Cerebellar cortex (tissue), 1 donor: Measurements from ENCODE around the gene ACSM6.
"Not testable (repeated sequence)": the region's sequence is repeated elsewhere in the genome, so short reads cannot be mapped to it uniquely, and the experiment has no call there.

Experiments used
- DNase-seq: peaks from one replicate; pipeline ENCODE4 v3.0.0-alpha.2; 2015; ENCODE audit warnings: low spot score

ACSM6 gene

GRCh38 chr10:95214793-95215192, 20.8 kb downstream of the ACSM6 start:
- DNase-seq = no peak

- DNase-seq = no peak
Measured at GRCh38 chr10:95217476-95217875, 23.4 kb downstream of the ACSM6 start.

DNA sequence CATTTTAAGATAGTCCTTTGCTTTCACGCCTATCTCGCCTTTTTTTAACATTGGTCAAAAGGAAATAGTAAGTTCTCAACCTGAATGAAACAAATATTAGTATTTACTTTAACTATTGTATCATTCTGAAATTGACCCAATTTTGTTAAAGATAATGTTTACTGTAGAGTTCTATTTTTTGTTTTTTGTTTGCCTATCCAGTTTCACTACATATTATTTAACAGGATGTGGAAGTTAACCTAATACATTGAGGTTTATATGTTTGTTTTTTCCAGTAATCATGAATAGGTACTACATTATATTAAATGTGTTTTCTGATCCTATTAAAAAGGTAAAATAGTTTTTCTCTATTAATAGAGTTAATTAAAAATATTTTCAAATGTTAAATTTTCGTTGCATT, 26.5 kb downstream of the ACSM6 start:
- DNase-seq = no peak

DNA sequence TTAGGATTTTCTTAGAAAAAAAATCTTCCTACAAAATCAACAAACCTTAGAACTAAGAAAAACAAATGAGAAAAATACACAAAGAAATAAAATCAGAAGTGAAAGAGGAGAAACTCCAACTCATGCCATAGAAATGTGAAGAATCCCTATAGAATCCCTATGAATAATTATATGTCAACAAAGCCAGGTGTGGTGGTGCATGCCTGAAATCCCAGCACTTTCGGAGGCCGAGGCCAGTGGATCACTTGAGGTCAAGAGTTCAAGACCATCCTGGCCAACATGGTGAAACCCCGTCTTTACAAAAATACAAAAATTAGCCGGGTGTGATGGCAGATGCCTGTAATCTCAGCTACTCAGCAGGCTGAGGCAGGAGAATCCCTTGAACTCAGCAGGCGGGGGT, 27.1 kb downstream of the ACSM6 start:
- no peak for DNase-seq

- DNase-seq = no peak
Measured at GRCh38 chr10:95225136-95225535, 31.1 kb downstream of the ACSM6 start.

- DNase-seq = not testable (repeated sequence)
Measured at GRCh38 chr10:95228934-95229723, 35.1 kb downstream of the ACSM6 start.

DNA sequence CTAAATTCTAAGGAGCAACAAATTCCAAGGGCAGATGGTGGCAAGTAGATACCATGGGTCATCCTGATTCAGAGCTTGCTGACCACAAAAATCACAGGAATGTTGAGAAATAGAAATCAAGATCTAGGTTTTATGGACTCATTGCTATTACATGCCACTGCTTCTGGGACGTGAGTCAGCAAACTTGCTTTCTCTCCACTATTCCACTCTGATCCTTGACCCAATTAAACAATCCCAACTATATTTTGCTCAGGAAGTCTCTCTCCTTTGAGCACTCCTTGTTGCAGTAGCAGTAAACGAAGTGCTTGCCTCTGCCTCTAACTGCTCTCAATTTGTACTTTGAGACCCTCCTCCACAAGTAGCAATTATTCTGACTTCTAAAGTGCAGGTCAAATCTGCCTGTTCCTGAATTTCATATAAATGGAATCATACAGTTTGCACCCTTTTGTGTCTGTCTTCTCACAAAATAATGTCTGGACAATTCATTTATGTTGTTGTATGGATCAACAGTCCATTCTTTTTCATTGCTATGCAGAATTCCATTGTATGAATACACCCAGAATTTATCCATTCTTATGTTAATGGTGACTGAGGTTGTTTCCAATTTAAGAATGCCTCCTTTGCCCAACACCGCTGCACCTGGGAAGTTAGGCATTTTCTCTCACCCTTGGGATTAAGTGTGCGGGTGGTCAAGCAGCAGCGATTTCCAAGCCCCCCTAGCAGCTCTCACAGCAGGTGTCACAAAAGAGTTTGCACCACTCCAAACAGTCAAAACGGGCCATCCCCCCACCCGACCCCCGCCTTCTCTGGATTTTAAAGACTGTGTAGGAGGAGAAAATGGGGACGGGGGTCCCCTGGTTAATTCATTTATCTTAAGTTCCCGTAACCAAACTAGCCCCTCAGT, 35.9 kb downstream of the ACSM6 start:
- no peak for DNase-seq

GRCh38 chr10:95230677-95231586, 36.9 kb downstream of the ACSM6 start:
- DNase-seq = peak; percentile 28

GRCh38 chr10:95233377-95234034, 39.5 kb downstream of the ACSM6 start:
- no peak for DNase-seq

DNA sequence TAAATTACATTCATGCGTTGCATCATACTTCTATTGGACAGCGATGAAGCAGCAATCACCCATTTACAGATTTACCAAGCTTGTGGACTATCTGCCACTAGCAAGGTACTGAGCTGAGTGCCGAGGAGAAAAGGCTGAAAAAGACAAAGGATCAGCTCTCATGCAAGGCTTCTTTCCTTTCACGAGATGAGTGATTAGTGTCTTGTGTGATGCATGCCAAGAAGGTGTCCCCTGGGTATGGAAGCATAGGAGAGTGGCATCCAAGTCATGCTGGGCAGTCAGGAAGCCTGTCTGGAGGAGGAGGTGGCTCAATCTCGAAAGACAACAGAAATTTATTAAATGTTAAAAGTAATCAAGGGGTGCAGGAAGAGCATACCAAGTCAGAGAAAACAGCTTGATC, 40.9 kb downstream of the ACSM6 start:
- DNase-seq = no peak

- DNase-seq = no peak
Measured at GRCh38 chr10:95235676-95236067, 41.6 kb downstream of the ACSM6 start.

DNA sequence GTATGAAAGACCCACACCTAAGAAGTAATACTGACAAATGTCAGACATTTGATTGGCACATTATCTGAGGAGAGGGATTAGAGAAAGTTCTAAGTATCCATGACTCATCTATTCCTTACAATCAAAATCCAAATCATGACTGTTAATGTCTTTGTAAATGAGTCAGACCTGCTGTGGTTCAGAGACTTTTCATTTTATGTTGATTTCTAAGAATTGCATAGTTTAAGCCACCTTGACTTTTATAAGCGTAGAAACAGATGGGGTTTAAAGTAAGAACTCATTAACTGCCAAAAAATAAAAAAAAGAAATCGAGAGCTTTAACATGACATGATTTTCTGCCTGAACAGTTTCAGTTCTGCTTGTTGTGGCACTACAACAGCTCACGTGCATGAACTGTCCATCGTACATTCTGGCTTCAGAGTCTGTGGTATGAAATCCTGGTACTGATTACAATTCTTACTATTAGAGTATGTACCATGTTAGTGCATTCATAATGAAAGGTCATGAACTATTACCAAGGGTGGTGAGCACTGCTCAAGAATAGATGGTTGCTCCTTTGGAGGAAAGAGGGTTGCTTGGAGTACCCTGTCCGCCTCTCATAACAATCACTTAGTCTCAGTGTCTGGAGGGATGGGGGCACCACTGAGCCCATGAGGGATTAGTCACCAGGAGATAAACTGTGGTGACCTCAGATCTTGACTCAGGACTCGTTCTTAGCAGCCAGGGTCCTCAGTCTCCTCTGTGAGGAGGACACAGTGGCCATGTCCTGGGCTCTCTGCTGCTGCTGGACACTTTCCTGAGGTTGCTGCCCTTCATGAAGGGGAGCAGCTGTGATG, 42.2 kb downstream of the ACSM6 start:
- DNase-seq = no peak

- DNase-seq = no peak
Measured at GRCh38 chr10:95237376-95238170, 43.5 kb downstream of the ACSM6 start.

DNA sequence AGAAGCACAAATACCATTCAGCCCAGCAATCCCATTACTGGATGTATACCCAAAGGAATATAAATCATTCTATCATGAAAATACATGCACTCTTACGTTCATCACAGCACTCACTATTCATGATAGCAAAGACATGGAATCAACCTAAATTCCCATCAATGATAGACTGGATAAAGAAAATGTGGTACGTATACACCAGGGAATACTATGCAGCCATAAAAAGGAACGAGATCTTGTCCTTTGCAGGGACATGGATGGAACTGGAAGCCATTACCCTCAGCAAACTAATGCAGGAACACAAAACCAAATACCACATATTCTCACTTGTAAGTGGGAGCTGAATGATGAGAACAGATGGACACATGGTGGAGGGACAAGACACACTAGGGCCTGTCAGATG, 46.1 kb downstream of the ACSM6 start:
- not testable (repeated sequence) for DNase-seq

GRCh38 chr10:95240811-95241210, 46.8 kb downstream of the ACSM6 start:
- DNase-seq = no peak

DNA sequence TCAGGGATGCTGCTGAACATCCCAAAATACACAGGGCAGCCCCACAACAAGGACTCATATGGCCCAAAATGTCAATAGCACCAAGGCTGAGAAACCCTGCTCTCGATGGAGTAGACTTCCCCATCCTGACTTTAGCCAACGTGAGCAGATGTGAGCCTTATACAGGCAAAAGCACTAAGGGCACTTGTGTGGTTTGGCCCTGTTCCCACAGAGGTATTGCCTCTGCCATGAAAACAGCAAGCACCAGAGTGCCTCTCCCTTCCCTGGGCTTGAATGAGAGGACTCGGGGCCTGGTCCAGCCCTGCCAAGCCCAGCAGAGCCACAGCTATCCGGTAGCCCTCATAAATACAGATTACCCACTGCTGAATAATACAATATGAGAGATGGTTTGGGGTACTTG, 47.5 kb downstream of the ACSM6 start:
- DNase-seq = no peak

- peak; percentile 46 for DNase-seq
Measured at GRCh38 chr10:95242581-95243317, 48.7 kb downstream of the ACSM6 start.

GRCh38 chr10:95243318-95243617, 49.2 kb downstream of the ACSM6 start:
- DNase-seq = no peak

GRCh38 chr10:95244152-95244551, 50.1 kb downstream of the ACSM6 start:
- DNase-seq = no peak
